Measurements from ENCODE around the gene EDC4. TPM values are rescaled to one million over a fixed set of nuclear protein-coding genes. Genes with fewer than 3 reads are reported as not detected.

Gene EDC4
- total and polyA plus RNA-seq, 9 of the 15 experiments (the other 6 are each of a cell fraction or from before 2014, with no cell fraction given) = 1.1 to 131 (median 74.0) TPM

DNA sequence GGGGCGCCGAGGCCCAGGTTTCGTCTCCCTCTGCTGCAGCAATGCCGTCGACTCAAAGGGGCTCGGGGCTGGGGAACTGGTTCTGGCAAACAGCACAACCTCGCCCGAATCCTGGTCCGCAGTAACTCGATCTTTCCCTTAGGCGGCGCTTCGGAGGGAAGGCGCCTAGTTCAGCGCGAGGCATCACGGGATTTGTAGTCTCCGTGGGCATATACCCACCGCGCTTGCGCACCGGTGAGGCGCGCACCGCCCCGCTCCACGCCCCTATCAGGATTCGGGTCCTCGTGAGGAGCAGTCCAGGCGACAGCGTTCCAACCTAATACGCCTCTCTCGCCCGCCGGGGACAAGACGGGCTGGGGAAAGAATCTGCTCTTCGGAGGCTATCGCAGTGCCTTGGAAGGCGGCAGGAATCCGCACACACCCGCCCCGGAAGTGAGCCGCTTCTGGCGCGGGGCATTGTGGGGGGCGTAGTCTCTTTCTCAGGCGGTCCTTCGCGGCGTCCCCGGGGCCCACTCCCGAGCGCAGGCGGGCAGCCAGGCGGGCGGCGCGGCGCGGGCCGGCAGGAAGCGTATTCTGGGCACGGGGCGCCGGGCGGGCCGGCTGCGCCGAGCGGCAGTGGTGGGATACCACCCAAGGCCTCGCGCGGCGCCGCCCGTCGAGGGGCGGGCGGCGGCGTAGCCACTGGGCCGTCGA lies 30.9 kb upstream of the EDC4 start, which contains the start of gene THAP11:
Gene THAP11 (plus strand): TSS at position 505 of the 693 bp plus-strand sequence. CDS start 235 bp downstream, outside the sequence.
- ATAC-seq (peak; percentile 71), FAIRE-seq (peak; percentile 94), DNase-seq (ENCODE audit: extremely low read depth in 1 of 4, low spot score in 3 of 4) (peak; percentile 80 to 98 (median 86))
- peak within 1 kb of the TSS; percentile 97 for H3K4me2 ChIP-seq (ENCODE audit: insufficient read depth, low read length)
- peak within 1 kb of the TSS; percentile 94 to 98 for H3K9ac ChIP-seq (ENCODE audit: insufficient read depth in 1 of 2, low read depth in 2 of 2, low read length in 2 of 2)
- H3K4me1 ChIP-seq (replicated peaks in 1 of 2; ENCODE audit: control insufficient read depth in 2 of 2, insufficient read depth in 2 of 2, low read length in 2 of 2) = peaks cover 34 to 45% of the 10 kb centered on the region in 2 experiments
- 3% methylated on average over 83 of the region's 83 CpGs for WGBS (ENCODE audit: insufficient coverage, low coverage, missing lambda C conversion rate)
- peak within 1 kb of the TSS; percentile 99 for H3K27ac ChIP-seq (ENCODE audit: extremely low read depth, low read depth, low read length)
- H4K20me1 ChIP-seq (replicated peaks; ENCODE audit: control insufficient read depth, insufficient read depth, low read length) = no peaks in the 10 kb centered on the region; the same call in 1 of the 2 replicates
- CTCF ChIA-PET (ENCODE audit: low intra/inter-chr PET ratio) = interaction anchor here (0.7 kb wide), 1 partner anchor 23 kb away, joined by 3 read pairs; no protein-coding TSS in a partner anchor
- intact Hi-C loops (cut with micrococcal nuclease) (no loop called here), in situ Hi-C loops (cut with MboI) (no loop called here)
- peaks cover 44% of the 10 kb centered on the region for H3K79me2 ChIP-seq (ENCODE audit: control insufficient read depth, insufficient read depth, low read length)
- H3K9me1 ChIP-seq (ENCODE audit: control insufficient read depth, insufficient read depth, low read length) = no peaks in the 10 kb centered on the region
- H2AFZ ChIP-seq (ENCODE audit: low read depth, low read length) = peak within 1 kb of the TSS; percentile 100
- no peaks in the 10 kb centered on the region for H3K27me3 ChIP-seq (ENCODE audit: control insufficient read depth in 2 of 2, insufficient read depth in 2 of 2, low read length in 2 of 2)
- POLR2A ChIA-PET = interaction anchor here (1.0 kb wide), 1 partner anchor 92 kb away, joined by 3 read pairs; no protein-coding TSS in a partner anchor
- H3K4me3 ChIP-seq = peak within 1 kb of the TSS; percentile 83
- no TSS peak for BruUV-seq (replicated peaks)
- H3K9me3 ChIP-seq (replicated peaks; ENCODE audit: control insufficient read depth, insufficient read depth, low read depth, low read length) = no peaks in the 10 kb centered on the region
- peaks cover 14% of the 10 kb centered on the region for H3K36me3 ChIP-seq (ENCODE audit: control insufficient read depth, insufficient read depth, low read length)
- TF ChIP-seq ZNF133 (CRISPR knock-in tag; IDR thresholded peaks at IDR 0.05) (no peak), E2F3 (CRISPR knock-in tag; IDR thresholded peaks at IDR 0.05) (no peak; the same call in 1 of the 2 replicates), HSF4 (CRISPR knock-in tag; IDR thresholded peaks at IDR 0.05; ENCODE audit: borderline replicate concordance) (no peak), RFX5 (IDR thresholded peaks at IDR 0.05; ENCODE audit: low read depth, low read length) (no peak), PURB (CRISPR knock-in tag; IDR thresholded peaks at IDR 0.05; ENCODE audit: low read depth) (no peak), ZNF77 (CRISPR knock-in tag; IDR thresholded peaks at IDR 0.05) (no peak), SMAD1 (IDR thresholded peaks at IDR 0.05; ENCODE audit: low read depth, low read length, partially characterized antibody) (peak; percentile 62), COPS2 (conservative IDR thresholded peaks at IDR 0.05) (no peak), TOE1 (IDR thresholded peaks at IDR 0.05; ENCODE audit: borderline replicate concordance) (peak; percentile 44; the same call in 1 of the 2 replicates), TOE1 (CRISPR knock-in tag; IDR thresholded peaks at IDR 0.05; ENCODE audit: borderline replicate concordance, low read depth) (no peak), NR2F6 (CRISPR knock-in tag; IDR thresholded peaks at IDR 0.05) (no peak), FOXK1 (CRISPR knock-in tag; IDR thresholded peaks at IDR 0.05; ENCODE audit: borderline replicate concordance) (no peak), XRCC4 (IDR thresholded peaks at IDR 0.05; ENCODE audit: extremely low read depth, insufficient read depth, insufficient read length) (no peak), POLR2B (IDR thresholded peaks at IDR 0.05; ENCODE audit: low read depth, partially characterized antibody) (peak; percentile 79)
- TF ChIP-seq, protein P1, sequence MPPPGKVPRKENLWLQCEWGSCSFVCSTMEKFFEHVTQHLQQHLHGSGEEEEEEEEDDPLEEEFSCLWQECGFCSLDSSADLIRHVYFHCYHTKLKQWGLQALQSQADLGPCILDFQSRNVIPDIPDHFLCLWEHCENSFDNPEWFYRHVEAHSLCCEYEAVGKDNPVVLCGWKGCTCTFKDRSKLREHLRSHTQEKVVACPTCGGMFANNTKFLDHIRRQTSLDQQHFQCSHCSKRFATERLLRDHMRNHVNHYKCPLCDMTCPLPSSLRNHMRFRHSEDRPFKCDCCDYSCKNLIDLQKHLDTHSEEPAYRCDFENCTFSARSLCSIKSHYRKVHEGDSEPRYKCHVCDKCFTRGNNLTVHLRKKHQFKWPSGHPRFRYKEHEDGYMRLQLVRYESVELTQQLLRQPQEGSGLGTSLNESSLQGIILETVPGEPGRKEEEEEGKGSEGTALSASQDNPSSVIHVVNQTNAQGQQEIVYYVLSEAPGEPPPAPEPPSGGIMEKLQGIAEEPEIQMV (tag; conservative IDR thresholded peaks at IDR 0.05; ENCODE audit: low read depth) = no peak
- TF ChIP-seq, protein P2, sequence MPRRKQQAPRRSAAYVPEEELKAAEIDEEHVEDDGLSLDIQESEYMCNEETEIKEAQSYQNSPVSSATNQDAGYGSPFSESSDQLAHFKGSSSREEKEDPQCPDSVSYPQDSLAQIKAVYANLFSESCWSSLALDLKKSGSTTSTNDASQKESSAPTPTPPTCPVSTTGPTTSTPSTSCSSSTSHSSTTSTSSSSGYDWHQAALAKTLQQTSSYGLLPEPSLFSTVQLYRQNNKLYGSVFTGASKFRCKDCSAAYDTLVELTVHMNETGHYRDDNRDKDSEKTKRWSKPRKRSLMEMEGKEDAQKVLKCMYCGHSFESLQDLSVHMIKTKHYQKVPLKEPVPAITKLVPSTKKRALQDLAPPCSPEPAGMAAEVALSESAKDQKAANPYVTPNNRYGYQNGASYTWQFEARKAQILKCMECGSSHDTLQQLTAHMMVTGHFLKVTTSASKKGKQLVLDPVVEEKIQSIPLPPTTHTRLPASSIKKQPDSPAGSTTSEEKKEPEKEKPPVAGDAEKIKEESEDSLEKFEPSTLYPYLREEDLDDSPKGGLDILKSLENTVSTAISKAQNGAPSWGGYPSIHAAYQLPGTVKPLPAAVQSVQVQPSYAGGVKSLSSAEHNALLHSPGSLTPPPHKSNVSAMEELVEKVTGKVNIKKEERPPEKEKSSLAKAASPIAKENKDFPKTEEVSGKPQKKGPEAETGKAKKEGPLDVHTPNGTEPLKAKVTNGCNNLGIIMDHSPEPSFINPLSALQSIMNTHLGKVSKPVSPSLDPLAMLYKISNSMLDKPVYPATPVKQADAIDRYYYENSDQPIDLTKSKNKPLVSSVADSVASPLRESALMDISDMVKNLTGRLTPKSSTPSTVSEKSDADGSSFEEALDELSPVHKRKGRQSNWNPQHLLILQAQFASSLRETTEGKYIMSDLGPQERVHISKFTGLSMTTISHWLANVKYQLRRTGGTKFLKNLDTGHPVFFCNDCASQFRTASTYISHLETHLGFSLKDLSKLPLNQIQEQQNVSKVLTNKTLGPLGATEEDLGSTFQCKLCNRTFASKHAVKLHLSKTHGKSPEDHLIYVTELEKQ (CRISPR knock-in tag; IDR thresholded peaks at IDR 0.05) = no peak
